Stimulated activated CD4-positive, alpha-beta T cell treated with anti-CD3 and anti-CD28 coated beads, Interleukin-4, amount 100 ng/mL, for 4 hours (primary cell): ENCODE results near the gene VWA8.

ENCODE experiments used
- DNase-seq, 2 experiments: peaks; one replicate each; pipeline ENCODE4 v3.0.0-alpha.2; 2020

Gene VWA8

GRCh38 chr13:41720839-41721561 lies 239.9 kb downstream of the VWA8 start:
- DNase-seq = no peak

GRCh38 chr13:41716236-41716635 lies 244.7 kb downstream of the VWA8 start:
- DNase-seq = no peak

- DNase-seq = no peak
These were observed 247.5 kb downstream of the VWA8 start for GRCh38 chr13:41713405-41713804.

- DNase-seq = no peak
These were observed 250.1 kb downstream of the VWA8 start for GRCh38 chr13:41710771-41711170.

GRCh38 chr13:41709511-41709910 lies 251.4 kb downstream of the VWA8 start:
- DNase-seq = no peak

- no peak for DNase-seq
These were observed 252.2 kb downstream of the VWA8 start for GRCh38 chr13:41708713-41709112.

GRCh38 chr13:41707194-41707821 lies 253.6 kb downstream of the VWA8 start:
- DNase-seq = no peak

- no peak for DNase-seq
These were observed 254.8 kb downstream of the VWA8 start for GRCh38 chr13:41706152-41706551.

GRCh38 chr13:41702540-41702939 lies 258.4 kb downstream of the VWA8 start:
- no peak for DNase-seq

GRCh38 chr13:41701676-41702075 lies 259.2 kb downstream of the VWA8 start:
- DNase-seq = no peak

GRCh38 chr13:41700790-41701310 lies 260.1 kb downstream of the VWA8 start:
- no peak for DNase-seq

- no peak for DNase-seq
These were observed 261.1 kb downstream of the VWA8 start for GRCh38 chr13:41699759-41700158.

- no peak for DNase-seq
These were observed 263.3 kb downstream of the VWA8 start for GRCh38 chr13:41697578-41697977.

GRCh38 chr13:41696163-41697003 lies 264.5 kb downstream of the VWA8 start:
- no peak for DNase-seq

- DNase-seq = no peak
These were observed 266.2 kb downstream of the VWA8 start for GRCh38 chr13:41694545-41695301.

GRCh38 chr13:41693434-41693833 lies 267.5 kb downstream of the VWA8 start:
- DNase-seq = no peak

- no peak for DNase-seq
These were observed 269.6 kb downstream of the VWA8 start for GRCh38 chr13:41691274-41691673.

- DNase-seq = no peak
These were observed 278.1 kb downstream of the VWA8 start for GRCh38 chr13:41682766-41683165.

- no peak for DNase-seq
These were observed 278.9 kb downstream of the VWA8 start for GRCh38 chr13:41682001-41682400.

- DNase-seq = no peak
These were observed 279.3 kb downstream of the VWA8 start for GRCh38 chr13:41681587-41681986.

- no peak for DNase-seq
These were observed 280.0 kb downstream of the VWA8 start for GRCh38 chr13:41680900-41681299.

- DNase-seq = no peak
These were observed 282.1 kb downstream of the VWA8 start for GRCh38 chr13:41678848-41679247.

- no peak for DNase-seq
These were observed 282.7 kb downstream of the VWA8 start for GRCh38 chr13:41678249-41678648.
